GM18909 (cell line): Measurements from ENCODE around the gene TMCO1.
"Not testable (repeated sequence)": the region's sequence is repeated elsewhere in the genome, so short reads cannot be mapped to it uniquely, and the experiment has no call there.

Source experiments
- ATAC-seq: cut with Tn5 transposase; IDR thresholded peaks from one replicate; pipeline ENCODE4 v1.9.1; 2021; ENCODE audit warnings: mild to moderate bottlenecking; ENCODE audit not compliant: unreplicated experiment, poor library complexity

Gene TMCO1

DNA sequence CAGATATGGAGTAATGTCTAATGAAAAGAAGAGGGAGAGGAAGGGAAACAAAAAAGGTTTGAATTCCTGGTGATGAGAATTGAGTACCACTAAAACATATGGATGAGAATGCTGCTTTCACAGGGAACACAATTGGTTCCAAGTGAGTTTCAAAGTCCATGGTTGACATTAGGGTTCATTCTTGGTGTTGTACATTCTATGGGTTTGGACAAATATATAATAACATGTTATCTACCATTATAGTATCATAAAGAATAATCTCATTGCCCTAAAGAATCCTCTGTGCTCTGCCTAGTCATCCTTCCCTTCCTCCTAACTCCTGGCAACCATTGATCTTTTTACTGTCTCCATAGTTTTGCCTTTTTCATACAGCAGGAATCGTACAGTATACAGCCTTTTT, 20.1 kb downstream of the TMCO1 start:
- ATAC-seq, result no peak

DNA sequence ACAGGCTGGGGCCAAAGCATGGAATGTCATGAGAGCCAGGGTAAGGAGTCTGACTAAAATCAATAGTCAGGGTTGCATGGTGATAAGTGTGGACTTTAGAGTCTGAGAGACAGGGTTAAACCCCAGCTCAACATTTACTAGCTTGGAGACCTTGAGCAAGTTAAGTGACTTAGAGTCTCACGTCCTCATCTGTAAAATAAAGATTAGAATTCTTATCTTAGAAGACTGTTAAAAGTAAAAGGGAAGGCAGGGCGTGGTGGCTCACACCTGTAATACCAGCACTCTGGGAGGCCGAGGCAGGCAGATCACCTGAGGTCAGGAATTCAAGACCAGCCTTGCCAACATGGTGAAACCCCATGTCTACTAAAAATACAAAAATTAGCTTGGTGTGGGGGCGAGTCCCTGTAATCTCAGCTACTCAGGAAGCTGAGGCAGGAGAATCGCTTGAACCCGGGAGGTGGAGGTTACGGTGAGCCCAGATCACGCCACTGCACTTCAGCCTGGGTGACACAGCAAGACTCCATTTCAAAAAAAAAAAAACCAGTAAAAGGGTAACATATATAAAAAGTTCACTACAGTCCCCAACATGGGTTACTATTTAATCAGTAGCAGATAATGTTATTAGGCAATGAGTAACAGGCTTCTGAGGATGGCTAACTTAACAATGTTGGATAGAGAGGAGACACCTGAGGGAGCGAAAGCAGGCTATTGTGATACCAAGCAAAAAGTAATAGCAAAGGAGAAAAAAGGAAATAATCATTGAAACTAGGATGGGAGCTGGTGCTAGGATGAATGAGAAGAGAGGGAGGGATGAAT, 20.8 kb downstream of the TMCO1 start:
- no peak for ATAC-seq

DNA sequence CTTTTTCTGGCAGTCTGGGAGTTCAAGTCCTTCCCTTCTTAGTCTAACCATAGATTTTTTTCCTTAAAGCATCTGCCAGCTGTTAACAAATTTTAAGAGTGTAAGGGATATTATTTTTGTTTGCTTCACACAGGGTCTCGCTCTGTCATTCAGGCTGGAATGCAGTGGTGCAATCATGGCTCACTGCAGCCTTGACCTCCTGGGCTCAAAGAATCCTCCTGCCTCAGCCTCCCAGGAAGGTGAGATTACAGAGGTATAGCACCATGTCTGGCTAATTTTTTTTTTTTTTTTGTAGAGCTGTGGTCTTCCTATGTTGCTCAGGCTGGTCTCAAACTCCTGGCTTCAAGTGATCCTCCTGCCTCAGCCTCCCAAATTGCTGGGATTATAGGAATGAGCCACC, 23.8 kb downstream of the TMCO1 start:
- ATAC-seq, result not testable (repeated sequence)

DNA sequence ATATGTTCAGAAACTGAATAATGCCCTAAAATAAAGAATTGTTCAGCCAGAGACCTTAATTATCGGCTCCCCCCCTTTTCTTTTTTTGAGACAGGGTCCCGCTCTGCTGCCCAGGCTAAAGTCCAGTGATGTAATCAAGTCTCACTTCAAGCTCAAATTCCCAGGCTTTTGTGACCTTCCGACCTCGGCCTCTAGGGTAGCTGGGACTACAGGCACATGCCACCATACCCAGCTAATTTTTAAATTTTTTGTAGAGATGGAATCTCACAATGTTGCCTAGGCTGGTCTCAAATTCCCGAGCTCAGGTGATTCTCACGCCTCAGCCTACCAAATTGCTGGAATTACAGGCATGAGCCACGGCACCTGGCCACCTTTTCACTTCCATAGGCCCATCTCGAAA, 26.5 kb downstream of the TMCO1 start:
- no peak for ATAC-seq

DNA sequence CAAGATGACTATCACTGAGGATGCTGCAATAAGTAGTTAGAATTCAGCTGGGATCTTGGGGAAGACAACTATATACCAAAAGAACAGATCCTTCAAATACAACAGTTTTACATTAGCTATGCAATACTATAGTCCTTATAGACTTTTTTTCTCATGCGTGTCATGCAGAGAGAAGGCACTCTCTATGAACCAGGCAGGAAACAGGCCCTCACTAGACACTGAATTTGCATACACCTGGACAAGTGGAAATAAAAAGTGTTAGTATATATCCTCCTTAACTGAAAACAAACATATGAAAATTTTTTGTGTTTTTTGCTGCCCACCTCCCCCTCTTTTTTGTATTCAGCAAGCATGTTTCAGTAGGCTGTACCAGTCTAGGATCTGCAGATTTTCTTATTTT, 29.9 kb downstream of the TMCO1 start:
- peak; percentile 97 for ATAC-seq

DNA sequence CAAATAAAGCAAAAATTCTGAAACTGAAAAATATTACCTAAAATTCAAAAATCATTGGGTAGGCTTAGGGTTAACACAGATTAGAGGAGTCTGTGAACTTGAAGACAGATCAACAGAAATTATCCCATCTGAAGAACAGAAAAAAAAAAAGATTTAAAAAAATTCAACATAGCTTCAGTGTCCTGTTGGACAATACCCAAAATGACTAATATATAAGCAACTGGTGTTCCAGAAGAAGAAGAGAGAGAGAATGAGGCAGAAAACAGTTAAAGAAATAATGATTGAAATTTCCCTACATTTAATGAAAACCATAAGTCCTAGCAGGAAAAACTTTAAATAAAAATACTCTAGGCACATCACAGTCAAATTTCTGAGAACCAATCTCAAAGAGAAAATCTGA, 31.5 kb downstream of the TMCO1 start:
- ATAC-seq, result no peak

DNA sequence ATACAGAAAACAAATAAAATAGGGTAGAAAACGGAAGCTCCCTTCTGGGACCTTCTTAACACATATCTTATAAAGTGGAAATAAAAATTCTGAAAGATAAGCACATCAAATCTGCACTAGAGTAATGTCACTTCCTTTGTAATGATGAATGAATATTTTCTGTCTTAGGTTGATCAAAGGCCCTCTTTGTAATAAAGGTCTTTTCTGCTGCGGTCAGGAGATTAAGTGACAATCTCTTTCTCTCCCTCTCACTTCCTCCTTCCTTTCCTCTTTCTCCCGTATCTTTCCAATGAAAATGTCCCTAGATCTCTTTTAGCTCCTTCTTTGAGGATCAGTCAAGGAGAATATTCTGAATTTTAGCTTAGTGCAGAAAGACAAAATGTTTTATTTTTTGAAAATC, 33.8 kb downstream of the TMCO1 start:
- ATAC-seq, result no peak

DNA sequence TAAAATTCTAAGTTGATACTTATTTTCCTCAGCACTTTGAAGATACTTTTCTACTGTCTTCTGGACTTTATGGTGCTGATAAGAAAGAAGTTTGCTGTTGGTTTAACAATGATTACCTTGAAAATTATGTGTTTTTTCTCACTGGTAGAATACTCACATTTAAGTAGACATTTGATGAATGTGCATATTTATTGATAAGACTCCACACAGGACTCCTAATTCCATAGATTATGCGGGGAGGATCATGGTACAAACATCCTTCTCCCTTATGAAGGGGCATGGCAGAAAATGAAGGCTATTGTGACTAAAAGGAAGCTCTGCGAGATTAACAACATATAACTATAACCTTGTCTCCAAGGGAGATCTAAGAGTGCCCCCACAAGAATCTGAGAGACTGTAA, 41.8 kb downstream of the TMCO1 start:
- ATAC-seq, result no peak

DNA sequence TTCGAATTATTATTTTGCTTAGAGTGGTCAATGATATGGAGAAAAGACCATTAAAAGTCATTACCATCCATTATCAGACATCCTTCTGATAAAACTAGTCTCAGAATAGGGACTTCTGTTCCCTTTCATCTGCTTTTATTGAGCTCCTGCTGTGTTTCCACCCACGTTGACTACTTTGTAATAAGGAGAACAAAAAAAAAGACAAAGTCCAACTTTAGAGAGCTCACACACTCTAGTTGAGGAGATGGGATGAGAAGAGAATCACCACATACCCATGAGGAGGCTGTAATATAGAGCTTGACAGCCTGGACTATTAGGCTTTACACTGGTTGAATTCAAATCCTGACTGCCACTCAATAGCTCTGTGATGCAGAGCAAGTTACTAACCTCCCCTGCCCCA, 42.5 kb downstream of the TMCO1 start:
- no peak for ATAC-seq

DNA sequence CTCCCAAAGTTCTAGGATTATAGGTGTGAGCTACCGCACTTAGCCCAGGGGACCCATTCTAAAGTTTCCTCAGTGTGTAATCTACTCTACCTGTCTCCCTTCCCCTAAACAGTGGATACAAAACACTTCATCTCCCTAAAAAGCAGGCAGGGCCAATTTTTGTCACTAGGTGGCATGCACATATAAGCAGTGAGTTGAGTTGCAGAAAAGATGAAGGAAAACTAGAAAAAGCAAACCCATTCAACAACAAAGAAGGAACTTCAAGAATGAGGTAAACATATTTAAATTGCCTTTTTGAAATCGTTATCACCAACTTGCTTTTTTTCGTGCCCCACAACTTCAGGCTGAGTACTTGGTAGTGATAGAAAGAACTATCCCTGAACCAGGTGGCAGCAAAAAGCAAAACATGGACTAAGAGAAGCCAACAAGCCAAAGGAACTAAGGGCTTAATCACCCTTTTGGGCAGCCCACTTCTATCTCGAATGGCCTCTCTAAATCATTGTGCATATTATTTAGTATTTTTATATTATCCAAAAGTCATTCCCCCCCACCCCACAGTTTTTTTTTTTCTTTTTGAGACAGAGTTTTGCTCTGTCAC, 50.7 kb downstream of the TMCO1 start:
- no peak for ATAC-seq

DNA sequence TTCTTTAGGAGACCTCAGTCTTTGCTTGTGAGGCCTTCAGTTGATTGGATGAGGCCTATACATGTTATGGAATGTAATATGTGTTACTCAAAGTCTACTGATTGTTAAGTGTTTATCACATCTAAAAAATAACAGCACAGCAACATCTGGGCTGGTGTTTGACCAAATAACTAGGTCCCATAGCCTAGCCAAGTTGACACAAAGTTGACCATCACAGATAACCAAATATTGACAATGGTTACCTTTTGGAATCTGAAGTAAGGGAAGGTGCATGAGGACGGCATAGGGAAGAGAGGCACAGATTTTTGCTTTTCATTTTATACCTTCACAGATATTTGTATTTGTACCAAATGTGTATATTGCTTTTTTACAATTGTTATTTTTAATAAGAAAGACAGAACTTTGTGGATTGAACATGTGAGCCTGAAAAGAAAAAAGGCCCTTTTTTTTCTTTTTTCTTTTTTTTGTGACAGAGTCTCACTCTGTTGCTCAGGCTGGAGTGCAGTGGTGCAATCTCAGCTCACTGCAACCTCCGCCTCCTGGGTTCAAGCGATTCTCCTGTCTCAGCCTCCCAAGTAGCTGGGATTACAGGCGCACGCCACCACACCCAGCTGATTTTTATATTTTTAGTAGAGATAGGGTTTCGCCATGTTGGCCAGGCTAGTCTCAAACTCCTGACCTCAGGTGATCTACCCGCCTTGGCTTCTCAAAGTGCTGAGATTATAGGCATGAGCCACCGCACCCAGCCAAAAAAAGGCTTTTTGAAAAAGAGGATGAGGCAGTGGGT, 52.2 kb downstream of the TMCO1 start:
- ATAC-seq, result not testable (repeated sequence)

DNA sequence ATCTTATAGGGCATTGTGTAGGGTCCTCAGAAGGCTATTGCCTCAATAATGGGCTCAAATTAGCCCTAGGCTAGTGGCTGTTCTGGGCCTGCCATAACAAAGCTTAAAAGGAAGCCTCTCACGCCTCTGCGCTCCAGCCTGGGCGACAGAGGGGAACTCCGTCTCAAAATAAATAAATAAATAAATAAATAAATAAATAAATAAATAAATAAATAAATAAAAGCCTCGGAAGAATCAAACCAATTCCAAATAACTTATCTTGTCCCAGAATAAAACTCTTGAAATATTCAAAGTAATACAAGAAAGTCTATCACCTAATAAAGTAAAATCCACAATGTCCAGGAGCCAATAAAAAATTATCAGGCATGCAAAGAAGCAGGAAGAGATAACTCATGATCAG, 55.9 kb downstream of the TMCO1 start:
- no peak for ATAC-seq

DNA sequence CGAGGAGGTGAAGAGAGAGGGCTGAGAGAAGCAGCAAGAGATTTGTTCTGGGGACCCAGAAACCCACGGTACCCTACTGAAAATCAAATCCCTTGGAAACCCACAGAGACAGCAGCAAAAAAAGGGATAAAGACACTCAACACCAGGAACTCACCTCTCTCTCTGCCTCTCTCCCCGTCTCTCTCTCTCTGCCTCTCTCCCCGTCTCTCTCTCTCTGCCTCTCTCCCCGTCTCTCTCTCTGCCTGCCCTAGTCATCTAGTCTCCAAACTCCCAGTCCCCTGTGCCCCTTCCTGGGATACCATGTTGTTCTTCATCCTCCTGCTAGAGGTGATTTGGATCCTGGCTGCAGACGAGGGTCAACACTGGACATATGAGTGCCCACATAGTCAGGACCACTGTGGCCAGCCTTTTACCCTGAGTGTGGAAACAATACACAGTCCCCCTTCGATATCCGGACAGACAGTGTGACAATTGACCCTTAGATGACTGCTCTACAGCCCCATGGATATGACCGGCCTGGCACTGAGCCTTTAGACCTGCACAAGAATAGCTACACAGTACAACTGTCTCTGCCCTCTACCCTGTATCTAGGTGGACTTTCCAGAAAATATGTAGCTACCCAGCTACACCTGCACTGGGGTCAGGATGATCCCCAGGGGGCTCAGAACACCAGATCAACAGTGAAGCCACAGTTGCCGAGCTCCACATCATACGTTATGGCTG, 60.5 kb downstream of the TMCO1 start:
- no peak for ATAC-seq

DNA sequence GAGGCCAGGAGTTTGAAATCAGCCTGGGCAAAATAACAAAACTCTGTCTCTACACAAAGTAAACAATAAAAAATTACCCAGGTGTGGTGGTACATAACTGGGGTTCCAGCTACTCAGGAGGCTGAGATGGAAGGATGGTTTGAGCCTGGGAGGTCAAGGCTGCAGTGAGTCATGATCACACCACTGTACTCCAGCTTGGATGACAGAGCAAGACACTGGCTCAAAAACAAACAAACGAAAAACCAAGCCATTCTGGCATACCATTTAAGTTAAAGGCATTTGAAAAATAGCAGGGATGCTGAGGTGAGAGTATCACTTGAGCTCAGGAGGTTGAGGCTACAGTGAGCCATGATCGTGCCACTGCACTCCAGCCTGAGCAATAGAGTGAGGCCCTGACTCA, 65.0 kb downstream of the TMCO1 start:
- no peak for ATAC-seq

DNA sequence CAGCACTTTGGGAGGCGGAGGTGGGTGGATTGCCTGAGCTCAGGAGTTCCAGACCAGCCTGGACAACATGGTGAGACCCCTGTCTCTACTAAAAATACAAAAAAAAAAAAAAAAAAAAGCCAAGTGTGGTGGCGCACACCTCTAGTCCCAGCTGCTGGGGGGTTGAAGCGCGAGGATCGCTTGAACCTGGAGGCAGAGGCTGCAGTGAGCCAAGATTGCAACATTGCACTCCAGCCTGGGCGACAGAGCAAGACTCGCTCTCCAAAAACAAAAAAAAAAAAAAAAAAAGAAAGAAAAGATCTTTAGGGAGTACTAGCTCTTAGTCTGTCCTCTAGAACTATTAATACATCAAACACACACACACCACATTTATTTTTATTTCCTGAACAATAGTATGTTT, 66.7 kb downstream of the TMCO1 start:
- ATAC-seq, result not testable (repeated sequence)

DNA sequence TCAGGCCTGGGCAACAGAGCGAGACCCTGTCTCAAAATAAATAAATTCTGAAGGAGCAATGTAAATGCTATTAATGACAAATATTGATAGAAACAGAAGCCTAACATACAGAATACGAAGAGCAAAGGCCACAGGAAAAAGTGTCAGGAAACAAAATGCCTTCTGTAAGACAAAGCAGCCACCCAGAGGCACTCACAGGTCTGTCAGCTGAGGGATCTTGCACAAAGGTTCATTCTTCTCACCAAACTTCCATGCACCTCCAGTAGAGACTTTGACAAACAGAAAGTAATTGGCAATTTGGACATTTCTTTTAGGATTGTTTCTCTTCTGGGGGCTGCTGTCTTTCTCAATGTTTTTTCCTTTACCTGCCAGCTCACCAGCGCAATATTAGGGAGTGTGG, 69.1 kb downstream of the TMCO1 start:
- no peak for ATAC-seq

DNA sequence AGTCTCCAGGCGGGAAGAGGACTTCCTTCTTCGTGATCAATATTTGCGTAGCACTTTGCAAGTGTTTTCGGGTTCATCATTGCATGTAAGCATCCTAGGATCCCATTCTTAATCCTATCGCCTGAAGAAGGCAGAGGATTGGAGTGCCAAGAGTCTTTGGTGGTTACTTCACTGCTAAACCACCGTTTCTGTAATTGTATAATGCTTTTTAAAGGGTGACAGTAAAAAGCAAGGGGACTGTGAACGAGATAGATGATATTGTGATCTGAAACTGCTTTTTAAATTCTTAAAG, 70.0 kb downstream of the TMCO1 start:
- peak; percentile 23 for ATAC-seq

DNA sequence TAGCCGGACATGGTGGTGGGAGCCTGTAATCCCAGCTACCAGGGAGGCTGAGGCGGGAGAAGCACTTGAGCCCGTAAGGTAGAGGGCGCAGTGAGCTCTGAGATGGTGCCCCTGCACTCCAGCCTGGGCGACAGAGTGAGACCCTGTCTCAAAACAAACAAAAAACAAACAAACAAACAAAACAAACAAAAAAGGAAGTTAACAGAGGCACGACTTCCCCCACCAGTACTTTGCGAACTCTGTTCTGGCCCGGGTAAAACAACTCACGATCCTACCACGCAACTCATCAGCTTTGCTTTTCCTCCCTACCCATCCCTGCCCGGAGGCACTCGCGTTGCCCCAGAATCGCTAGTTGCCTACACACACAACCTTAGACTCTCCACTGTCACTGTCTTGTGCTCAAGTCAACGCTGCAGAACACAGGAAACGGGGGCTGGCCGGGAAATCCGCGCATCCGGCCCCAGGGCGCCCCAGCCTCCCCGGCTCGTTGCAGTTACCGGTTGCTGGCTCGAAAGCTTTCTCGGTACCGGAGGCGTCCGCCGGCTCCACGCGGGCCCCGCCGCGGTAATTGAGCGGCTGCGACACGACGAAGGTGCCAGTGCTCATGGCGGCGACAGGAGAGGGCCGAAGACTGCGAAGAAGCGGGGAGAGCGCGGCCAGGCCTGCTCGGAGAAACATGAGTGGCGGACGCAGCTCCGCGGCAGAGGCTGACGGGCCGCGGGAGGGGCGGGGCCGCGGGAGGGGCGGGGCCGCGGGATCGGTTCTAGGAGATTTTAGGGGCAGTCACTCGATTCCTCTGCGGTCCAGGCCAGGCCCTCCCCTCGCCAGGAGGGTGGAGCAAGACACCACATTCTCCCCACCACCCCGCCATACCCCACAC, 70.5 kb downstream of the TMCO1 start, which contains the start of gene ALDH9A1:
ALDH9A1 (minus strand) TSS at position 682 of the 880 bp plus-strand sequence; CDS start at position 678, 4 bp downstream.
- ATAC-seq, result peak; percentile 93

DNA sequence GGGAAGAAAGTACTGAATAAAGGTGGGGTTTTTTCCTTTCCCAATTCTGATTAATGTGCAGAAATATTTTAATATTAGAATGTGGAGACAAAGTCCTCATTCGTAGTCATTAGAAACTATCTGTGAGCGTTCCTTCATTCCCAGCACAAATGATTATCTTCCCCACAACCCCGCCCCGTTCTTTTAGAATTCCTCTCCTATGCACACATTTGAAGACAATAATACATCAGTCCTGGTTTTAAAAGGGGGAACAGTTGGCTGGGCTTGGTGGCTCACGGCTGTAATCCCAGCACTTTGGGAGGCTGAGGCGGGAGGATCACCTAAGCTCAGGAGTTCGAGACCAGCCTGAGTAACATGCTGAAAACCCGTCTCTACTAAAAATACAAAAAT, 71.2 kb downstream of the TMCO1 start:
- ATAC-seq, result no peak

DNA sequence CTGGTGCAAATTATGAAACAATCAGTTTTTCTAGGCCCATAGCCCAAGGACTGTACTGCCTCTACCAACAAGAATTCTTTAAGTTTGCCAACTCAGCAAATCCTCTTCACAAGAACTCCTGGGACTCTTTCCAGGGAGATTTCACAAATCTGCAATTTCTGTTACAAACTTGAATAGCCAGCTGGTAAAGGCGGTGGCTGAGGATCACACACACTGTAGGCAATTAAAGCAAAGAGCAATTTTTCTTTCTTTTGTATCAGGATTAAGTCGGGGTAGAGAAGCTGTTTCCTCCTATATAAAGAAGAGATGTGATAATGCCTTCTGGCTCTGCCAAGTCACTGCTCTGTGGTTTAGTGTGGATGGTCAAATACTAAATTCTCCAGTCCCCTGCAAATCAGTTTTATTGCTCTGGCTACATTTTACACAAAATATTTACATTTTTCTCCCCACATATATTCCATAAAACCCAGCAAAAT, 72.0 kb downstream of the TMCO1 start:
- ATAC-seq, result no peak
